ENCODE measurements around the gene MYLK4. TPM values are rescaled to one million over a fixed set of nuclear protein-coding genes. Genes with fewer than 3 reads are reported as not detected.

Gene MYLK4
- total RNA-seq, 1 experiment from 2014 or later, result 0.03 TPM

GRCh38 chr6:2688401-2689064 lies 62.2 kb downstream of the MYLK4 start:
- Histone ChIP-seq H3K4me3 (ENCODE audit: insufficient read depth, low read depth, low read length) (no peak overlapping the region), H3K36me3 (replicated peaks; ENCODE audit: control insufficient read depth, insufficient read depth, low read length) (no peaks in the 10 kb centered on the region), H3K27me3 (ENCODE audit: control insufficient read depth, insufficient read depth, low read length) (no peaks in the 10 kb centered on the region)
- DNase-seq, result no peak

- Histone ChIP-seq H3K36me3 (replicated peaks; ENCODE audit: control insufficient read depth, insufficient read depth, low read length) (no peaks in the 10 kb centered on the region), H3K27me3 (ENCODE audit: control insufficient read depth, insufficient read depth, low read length) (no peaks in the 10 kb centered on the region), H3K4me3 (ENCODE audit: insufficient read depth, low read depth, low read length) (no peak overlapping the region)
- DNase-seq, result no peak
Observed at GRCh38 chr6:2687456-2687855, 63.3 kb downstream of the MYLK4 start.

GRCh38 chr6:2686515-2686914 lies 64.2 kb downstream of the MYLK4 start:
- DNase-seq, result no peak
- H3K4me3 ChIP-seq (ENCODE audit: insufficient read depth, low read depth, low read length), result no peak overlapping the region

GRCh38 chr6:2684766-2685754 lies 65.7 kb downstream of the MYLK4 start:
- no peaks in the 10 kb centered on the region for H3K36me3 ChIP-seq (replicated peaks; ENCODE audit: control insufficient read depth, insufficient read depth, low read length)
- no peak overlapping the region for H3K4me3 ChIP-seq (ENCODE audit: insufficient read depth, low read depth, low read length)
- DNase-seq, result no peak
- H3K27me3 ChIP-seq (ENCODE audit: control insufficient read depth, insufficient read depth, low read length), result no peaks in the 10 kb centered on the region

More at GRCh38 chr6:2686515-2686914, 64.2 kb downstream of the MYLK4 start:
- H3K36me3 ChIP-seq (replicated peaks; ENCODE audit: control insufficient read depth, insufficient read depth, low read length), result no peaks in the 10 kb centered on the region
- H3K27me3 ChIP-seq (ENCODE audit: control insufficient read depth, insufficient read depth, low read length), result no peaks in the 10 kb centered on the region

- no peak overlapping the region for H3K4me3 ChIP-seq (ENCODE audit: insufficient read depth, low read depth, low read length)
- no peaks in the 10 kb centered on the region for H3K36me3 ChIP-seq (replicated peaks; ENCODE audit: control insufficient read depth, insufficient read depth, low read length)
- no peaks in the 10 kb centered on the region for H3K27me3 ChIP-seq (ENCODE audit: control insufficient read depth, insufficient read depth, low read length)
- no peak for DNase-seq
Observed at GRCh38 chr6:2684103-2684749, 66.5 kb downstream of the MYLK4 start.

GRCh38 chr6:2680264-2680922 lies 70.3 kb downstream of the MYLK4 start:
- H3K36me3 ChIP-seq (replicated peaks; ENCODE audit: control insufficient read depth, insufficient read depth, low read length), result no peaks in the 10 kb centered on the region
- no peaks in the 10 kb centered on the region for H3K27me3 ChIP-seq (ENCODE audit: control insufficient read depth, insufficient read depth, low read length)
- no peak for DNase-seq
- H3K4me3 ChIP-seq (ENCODE audit: insufficient read depth, low read depth, low read length), result no peak overlapping the region

GRCh38 chr6:2677080-2677593 lies 73.6 kb downstream of the MYLK4 start:
- DNase-seq, result no peak
- no peak overlapping the region for H3K4me3 ChIP-seq (ENCODE audit: insufficient read depth, low read depth, low read length)
- no peaks in the 10 kb centered on the region for H3K27me3 ChIP-seq (ENCODE audit: control insufficient read depth, insufficient read depth, low read length)
- H3K36me3 ChIP-seq (replicated peaks; ENCODE audit: control insufficient read depth, insufficient read depth, low read length), result no peaks in the 10 kb centered on the region

GRCh38 chr6:2676048-2676447 lies 74.7 kb downstream of the MYLK4 start:
- Histone ChIP-seq H3K4me3 (ENCODE audit: insufficient read depth, low read depth, low read length) (no peak overlapping the region), H3K36me3 (replicated peaks; ENCODE audit: control insufficient read depth, insufficient read depth, low read length) (no peaks in the 10 kb centered on the region), H3K27me3 (ENCODE audit: control insufficient read depth, insufficient read depth, low read length) (no peaks in the 10 kb centered on the region)
- DNase-seq, result no peak

GRCh38 chr6:2674857-2675256 lies 75.9 kb downstream of the MYLK4 start:
- Histone ChIP-seq H3K36me3 (replicated peaks; ENCODE audit: control insufficient read depth, insufficient read depth, low read length) (no peaks in the 10 kb centered on the region), H3K4me3 (ENCODE audit: insufficient read depth, low read depth, low read length) (no peak overlapping the region), H3K27me3 (ENCODE audit: control insufficient read depth, insufficient read depth, low read length) (no peaks in the 10 kb centered on the region)
- no peak for DNase-seq

GRCh38 chr6:2669067-2669700 lies 81.5 kb downstream of the MYLK4 start:
- Histone ChIP-seq H3K27me3 (ENCODE audit: control insufficient read depth, insufficient read depth, low read length) (no peaks in the 10 kb centered on the region), H3K36me3 (replicated peaks; ENCODE audit: control insufficient read depth, insufficient read depth, low read length) (no peaks in the 10 kb centered on the region), H3K4me3 (ENCODE audit: insufficient read depth, low read depth, low read length) (no peak overlapping the region)
- DNase-seq, result no peak

- DNase-seq, result peak; percentile 52
- Histone ChIP-seq H3K4me3 (ENCODE audit: insufficient read depth, low read depth, low read length) (no peak overlapping the region), H3K27me3 (ENCODE audit: control insufficient read depth, insufficient read depth, low read length) (no peaks in the 10 kb centered on the region), H3K36me3 (replicated peaks; ENCODE audit: control insufficient read depth, insufficient read depth, low read length) (no peaks in the 10 kb centered on the region)
Observed at GRCh38 chr6:2667617-2668016, 83.1 kb downstream of the MYLK4 start.

- Histone ChIP-seq H3K36me3 (replicated peaks; ENCODE audit: control insufficient read depth, insufficient read depth, low read length) (no peaks in the 10 kb centered on the region), H3K27me3 (ENCODE audit: control insufficient read depth, insufficient read depth, low read length) (no peaks in the 10 kb centered on the region), H3K4me3 (ENCODE audit: insufficient read depth, low read depth, low read length) (no peak overlapping the region)
- DNase-seq, result no peak
Observed at GRCh38 chr6:2666906-2667575, 83.7 kb downstream of the MYLK4 start.
